Activated CD4-positive, alpha-beta T cell treated with anti-CD3 and anti-CD28 coated beads for 36 hours (primary cell): ENCODE measurements around the gene DNALI1. TPM values are rescaled to one million over a fixed set of nuclear protein-coding genes. Genes with fewer than 3 reads are reported as not detected.
A peak's percentile ranks its signal among the peaks of the same experiment; 100 is the strongest.
"Not testable (repeated sequence)": the region's sequence is repeated elsewhere in the genome, so short reads cannot be mapped to it uniquely, and the experiment has no call there.

Source experiments
- ATAC-seq: fragments of 200-7000 bp; cut with Tn5 transposase; one replicate; pipeline ENCODE4 v1.10.0; 2021; ENCODE audit warnings: mild to moderate bottlenecking, moderate library complexity
- CTCF ChIA-PET: fragments of 350-600 bp; sonication (Branson Sonifier 250); formaldehyde crosslinking; loops from one replicate; lab custom pipeline; 2021; ENCODE audit warnings: antibody characterized with exemption; lab: Charles Lee
- POLR2A ChIA-PET: fragments of 350-600 bp; sonication (Branson Sonifier 250); formaldehyde crosslinking; loops from one replicate; lab custom pipeline; 2021; ENCODE audit warnings: antibody characterized with exemption, inconsistent platforms; lab: Charles Lee
- DNase-seq: peaks from one replicate; pipeline ENCODE4 v3.0.0-alpha.2; 2020
- H3K27ac Mint-ChIP-seq: one replicate; pipeline ENCODE4 v1.8.0; 2021; ENCODE audit warnings: mixed read lengths
- H3K27me3 Mint-ChIP-seq: one replicate; pipeline ENCODE4 v1.8.0; 2021; ENCODE audit warnings: mixed read lengths
- H3K36me3 Mint-ChIP-seq: one replicate; pipeline ENCODE4 v1.8.0; 2021; ENCODE audit warnings: low read depth, mixed read lengths
- H3K4me1 Mint-ChIP-seq: one replicate; pipeline ENCODE4 v1.8.0; 2021; ENCODE audit warnings: mixed read lengths
- H3K4me3 Mint-ChIP-seq: one replicate; pipeline ENCODE4 v1.8.0; 2021; ENCODE audit warnings: mild to moderate bottlenecking, moderate library complexity, mixed read lengths
- H3K9me3 Mint-ChIP-seq: one replicate; pipeline ENCODE4 v1.8.0; 2021; ENCODE audit warnings: low read depth, mixed read lengths
- intact Hi-C, 2 experiments: fragments of 100-400 bp; cut with DNase I in 1 of 2; cut with micrococcal nuclease in 1 of 2; formaldehyde crosslinking; loops; one replicate each; pipeline versions ENCODE4 v1.14.2 to v1.15.1; 2022 to 2024; cut with DNase I, micrococcal nuclease
- total RNA-seq, 2 experiments: library from RNA; stranded (reverse); gene quantifications; one replicate each; pipeline ENCODE4 v1.2.3, GENCODE V29; 2021

Gene DNALI1
- total RNA-seq, 2 experiments from 2014 or later: 0.16 TPM; not detected in 1

- no peaks in the 10 kb centered on the region for H3K9me3 Mint-ChIP-seq
- H3K27me3 Mint-ChIP-seq: no peaks in the 10 kb centered on the region
- ATAC-seq (peak; percentile 93), DNase-seq (peak; percentile 95)
- H3K4me1 Mint-ChIP-seq: peaks cover 36% of the 10 kb centered on the region
- CTCF ChIA-PET: interaction anchor here (0.6 to 2.4 kb wide), 10 partner anchors 11 to 306 kb away, joined by 3 to 9 read pairs (median 3); partner anchors contain the start of gene MEAF6
- peaks cover 30% of the 10 kb centered on the region for H3K36me3 Mint-ChIP-seq
- POLR2A ChIA-PET: interaction anchor here (0.5 to 2.0 kb wide), 6 partner anchors 25 to 254 kb away, joined by 3 to 8 read pairs (median 5); partner anchors contain the start of genes C1orf122, MEAF6 and YRDC
- peak within 1 kb of the TSS; percentile 92 for H3K4me3 Mint-ChIP-seq
- H3K27ac Mint-ChIP-seq: peak within 1 kb of the TSS; percentile 95
- intact Hi-C loops: loop anchor here (1.0 to 5.0 kb wide), 9 partner anchors 40 to 305 kb away; partner anchors contain the start of genes MEAF6 (in 2 of the 2), ZC3H12A (in 2 of the 2), GNL2 (in 1 of the 2) and MTF1 (in 1 of the 2)
Measured at GRCh38 chr1:37553927-37554808, 2.6 kb upstream of the DNALI1 start, which contains the start of gene SNIP1. Gene SNIP1, minus strand, starts transcription at chr1:37554293. Its CDS starts 64 bp downstream, at chr1:37554229.

GRCh38 chr1:37557402-37557801, 662 bp downstream of the DNALI1 start:
- H3K4me1 Mint-ChIP-seq: peaks cover 14% of the 10 kb centered on the region
- ATAC-seq (no peak), DNase-seq (no peak)
- CTCF ChIA-PET: no interaction called here
- H3K27ac Mint-ChIP-seq: no peak overlapping the region
- no peaks in the 10 kb centered on the region for H3K27me3 Mint-ChIP-seq
- POLR2A ChIA-PET: interaction anchor here (0.5 kb wide), 1 partner anchor 71 kb away, joined by 3 read pairs; no protein-coding TSS in a partner anchor
- intact Hi-C loops: no loop called here
- H3K36me3 Mint-ChIP-seq: peaks cover 14% of the 10 kb centered on the region
- no peak overlapping the region for H3K4me3 Mint-ChIP-seq
- no peaks in the 10 kb centered on the region for H3K9me3 Mint-ChIP-seq

- Mint-ChIP-seq H3K4me3 (no peak overlapping the region), H3K27ac (no peak overlapping the region), H3K27me3 (no peaks in the 10 kb centered on the region), H3K4me1 (peaks cover 3% of the 10 kb centered on the region), H3K36me3 (peaks cover 6% of the 10 kb centered on the region), H3K9me3 (no peaks in the 10 kb centered on the region)
- no peak for DNase-seq
- POLR2A ChIA-PET: no interaction called here
- CTCF ChIA-PET: interaction anchor here (0.6 kb wide), 1 partner anchor 12 kb away, joined by 3 read pairs; no protein-coding TSS in a partner anchor
- intact Hi-C loops: no loop called here
- ATAC-seq: no peak
Measured at GRCh38 chr1:37558411-37558810, 1.7 kb downstream of the DNALI1 start.

GRCh38 chr1:37559080-37559479, 2.3 kb downstream of the DNALI1 start:
- DNase-seq (no peak), ATAC-seq (no peak)
- H3K27me3 Mint-ChIP-seq: no peaks in the 10 kb centered on the region
- H3K4me1 Mint-ChIP-seq: peaks cover 2% of the 10 kb centered on the region
- H3K4me3 Mint-ChIP-seq: no peak overlapping the region
- intact Hi-C loops: no loop called here
- no peaks in the 10 kb centered on the region for H3K9me3 Mint-ChIP-seq
- no peak overlapping the region for H3K27ac Mint-ChIP-seq
- ChIA-PET CTCF (no interaction called here), POLR2A (no interaction called here)
- peaks cover 5% of the 10 kb centered on the region for H3K36me3 Mint-ChIP-seq

- ATAC-seq, H3K4me3 Mint-ChIP-seq, H3K27ac Mint-ChIP-seq, intact Hi-C loops, H3K9me3 Mint-ChIP-seq, DNase-seq, H3K36me3 Mint-ChIP-seq, POLR2A ChIA-PET, H3K27me3 Mint-ChIP-seq, H3K4me1 Mint-ChIP-seq: not testable (repeated sequence)
- CTCF ChIA-PET: interaction anchor here (1.1 kb wide), 1 partner anchor 122 kb away, joined by 4 read pairs; no protein-coding TSS in a partner anchor
Measured at GRCh38 chr1:37559957-37560379, 3.2 kb downstream of the DNALI1 start.

- H3K4me1 Mint-ChIP-seq: peaks cover 2% of the 10 kb centered on the region
- intact Hi-C loops: loop anchor here in 1 of 2 experiments (1.0 kb wide), 1 partner anchor 122 kb away; no protein-coding TSS in a partner anchor
- no peak overlapping the region for H3K27ac Mint-ChIP-seq
Measured at GRCh38 chr1:37560401-37561132, 3.8 kb downstream of the DNALI1 start.

GRCh38 chr1:37561133-37562132, 4.7 kb downstream of the DNALI1 start:
- H3K4me3 Mint-ChIP-seq: no peak overlapping the region
- ChIA-PET POLR2A (no interaction called here), CTCF (interaction anchor here (0.6 to 1.2 kb wide), 5 partner anchors 54 to 1273 kb away, joined by 3 to 4 read pairs (median 3); partner anchors contain the start of gene MTF1)
- no peaks in the 10 kb centered on the region for H3K9me3 Mint-ChIP-seq
- peaks cover 10% of the 10 kb centered on the region for H3K36me3 Mint-ChIP-seq
- peaks cover 2% of the 10 kb centered on the region for H3K4me1 Mint-ChIP-seq
- intact Hi-C loops: loop anchor here (1.0 kb wide), 1 partner anchor 121 kb away; no protein-coding TSS in a partner anchor
- peak; percentile 78 for ATAC-seq
- peak; percentile 58 for DNase-seq
- H3K27me3 Mint-ChIP-seq: no peaks in the 10 kb centered on the region
- H3K27ac Mint-ChIP-seq: no peak overlapping the region

More at GRCh38 chr1:37560401-37561132, 3.8 kb downstream of the DNALI1 start:
- Mint-ChIP-seq H3K27me3 (no peaks in the 10 kb centered on the region), H3K36me3 (peaks cover 4% of the 10 kb centered on the region), H3K4me3 (no peak overlapping the region), H3K9me3 (no peaks in the 10 kb centered on the region)
- DNase-seq (no peak), ATAC-seq (no peak)
- ChIA-PET POLR2A (no interaction called here), CTCF (interaction anchor here (0.6 to 1.1 kb wide), 2 partner anchors 121 to 299 kb away, joined by 3 to 4 read pairs; partner anchors contain the start of gene MTF1)

- ChIA-PET CTCF (interaction anchor here (1.2 to 1.3 kb wide), 2 partner anchors 119 to 428 kb away, joined by 3 read pairs; no protein-coding TSS in a partner anchor), POLR2A (no interaction called here)
- H3K9me3 Mint-ChIP-seq: no peaks in the 10 kb centered on the region
- H3K4me1 Mint-ChIP-seq: no peaks in the 10 kb centered on the region
- H3K36me3 Mint-ChIP-seq: peaks cover 24% of the 10 kb centered on the region
- intact Hi-C loops: loop anchor here in 1 of 2 experiments (1.0 kb wide), 1 partner anchor 119 kb away; no protein-coding TSS in a partner anchor
- ATAC-seq (no peak), DNase-seq (no peak)
- no peaks in the 10 kb centered on the region for H3K27me3 Mint-ChIP-seq
- H3K4me3 Mint-ChIP-seq: no peak overlapping the region
- no peak overlapping the region for H3K27ac Mint-ChIP-seq
Measured at GRCh38 chr1:37562984-37563383, 6.2 kb downstream of the DNALI1 start.

- ChIA-PET CTCF (interaction anchor here (1.0 to 1.4 kb wide), 6 partner anchors 8 to 117 kb away, joined by 3 to 4 read pairs (median 3); partner anchors contain the start of gene SNIP1), POLR2A (no interaction called here)
- Mint-ChIP-seq H3K4me3 (no peak overlapping the region), H3K9me3 (no peaks in the 10 kb centered on the region), H3K27me3 (no peaks in the 10 kb centered on the region), H3K4me1 (no peaks in the 10 kb centered on the region), H3K27ac (peak overlapping the region; percentile 8), H3K36me3 (peaks cover 43% of the 10 kb centered on the region)
- ATAC-seq: no peak
- no peak for DNase-seq
- intact Hi-C loops: no loop called here
Measured at GRCh38 chr1:37564892-37565291, 8.2 kb downstream of the DNALI1 start.

GRCh38 chr1:37567023-37567422, 10.3 kb downstream of the DNALI1 start:
- intact Hi-C loops: no loop called here
- CTCF ChIA-PET: no interaction called here
- no peak for DNase-seq
- Mint-ChIP-seq H3K4me1 (peaks cover 15% of the 10 kb centered on the region), H3K36me3 (peaks cover 59% of the 10 kb centered on the region), H3K27me3 (no peaks in the 10 kb centered on the region), H3K27ac (no peak overlapping the region), H3K4me3 (no peak overlapping the region), H3K9me3 (no peaks in the 10 kb centered on the region)
- POLR2A ChIA-PET: no interaction called here
- ATAC-seq: no peak
